Right atrium auricular region (tissue), 2 donors: ENCODE measurements around the gene MCMBP. TPM values are rescaled to one million over a fixed set of nuclear protein-coding genes. Genes with fewer than 3 reads are reported as not detected.

ENCODE experiments used
- DNase-seq: peaks from one replicate; pipeline ENCODE4 v3.0.0-alpha.2; 2019; ENCODE audit warnings: low spot score
- H3K27ac ChIP-seq, 2 donors: fragments of 200-600 bp; sonication (generic); 1 replicate in 1 of 2; 2 replicates in 1 of 2; pipeline ENCODE4 v1.5.1; 2016 to 2019
- H3K27me3 ChIP-seq, 2 donors: fragments of 200-600 bp; sonication (generic); one replicate each; pipeline versions ENCODE4 v1.5.1 to v1.6.0; 2017 to 2019
- H3K36me3 ChIP-seq: fragments of 200-600 bp; sonication (generic); one replicate; pipeline ENCODE4 v1.5.1; 2016
- H3K4me1 ChIP-seq, 2 donors: fragments of 200-600 bp; sonication (generic); one replicate each; pipeline versions ENCODE4 v1.5.1 to v1.6.0; 2017 to 2019
- H3K4me3 ChIP-seq, 2 donors: fragments of 200-600 bp; sonication (generic); 1 replicate in 1 of 2; 2 replicates in 1 of 2; pipeline ENCODE4 v1.5.1; 2017 to 2019; ENCODE audit warnings: mild to moderate bottlenecking in 1 of 2, moderate library complexity in 1 of 2
- H3K9me3 ChIP-seq, 2 donors: fragments of 200-600 bp; sonication (generic); one replicate each; pipeline ENCODE4 v1.5.1; 2019
- CTCF ChIP-seq, 2 donors: fragments of 200-600 bp; sonication (generic); IDR thresholded peaks; one replicate each; pipeline ENCODE4 v1.5.1; 2019; ENCODE audit warnings: antibody characterized with exemption in 2 of 2
- total RNA-seq, 2 donors: library from RNA; depleted of rRNA; stranded (reverse); fragments of >200 nt; gene quantifications; one replicate each; pipeline ENCODE4 v1.1.0, GENCODE V29; 2016

The MCMBP gene
- total RNA-seq, 2 donors from 2014 or later: 22.9 to 28.5 TPM

GRCh38 chr10:119853574-119853973, 19.1 kb downstream of the MCMBP start:
- Histone ChIP-seq H3K36me3 (peaks cover 46% of the 10 kb centered on the region), H3K4me3 (no peak overlapping the region), H3K27ac (no peak overlapping the region), H3K9me3 (no peaks in the 10 kb centered on the region), H3K27me3 (no peaks in the 10 kb centered on the region), H3K4me1 (no peaks in the 10 kb centered on the region)
- DNase-seq: no peak
- no peak for TF ChIP-seq CTCF (IDR thresholded peaks at IDR 0.05)

- H3K4me1 ChIP-seq: no peaks in the 10 kb centered on the region
- H3K27ac ChIP-seq: no peak overlapping the region
- no peak for TF ChIP-seq CTCF (IDR thresholded peaks at IDR 0.05)
- peaks cover 46% of the 10 kb centered on the region for H3K36me3 ChIP-seq
- no peak overlapping the region for H3K4me3 ChIP-seq
- no peaks in the 10 kb centered on the region for H3K27me3 ChIP-seq
- DNase-seq: no peak
- H3K9me3 ChIP-seq: no peaks in the 10 kb centered on the region
Observed at GRCh38 chr10:119852822-119853221, 19.8 kb downstream of the MCMBP start.

GRCh38 chr10:119852277-119852676, 20.4 kb downstream of the MCMBP start:
- no peaks in the 10 kb centered on the region for H3K4me1 ChIP-seq
- TF ChIP-seq CTCF (IDR thresholded peaks at IDR 0.05): no peak
- DNase-seq: no peak
- H3K9me3 ChIP-seq: no peaks in the 10 kb centered on the region
- no peak overlapping the region for H3K27ac ChIP-seq
- H3K4me3 ChIP-seq: no peak overlapping the region
- H3K36me3 ChIP-seq: peaks cover 50% of the 10 kb centered on the region
- no peaks in the 10 kb centered on the region for H3K27me3 ChIP-seq

GRCh38 chr10:119849944-119850343, 22.7 kb downstream of the MCMBP start:
- Histone ChIP-seq H3K9me3 (no peaks in the 10 kb centered on the region), H3K36me3 (peaks cover 65% of the 10 kb centered on the region), H3K27ac (no peak overlapping the region), H3K4me1 (no peaks in the 10 kb centered on the region), H3K4me3 (no peak overlapping the region), H3K27me3 (no peaks in the 10 kb centered on the region)
- no peak for TF ChIP-seq CTCF (IDR thresholded peaks at IDR 0.05)
- no peak for DNase-seq

GRCh38 chr10:119849031-119849789, 23.4 kb downstream of the MCMBP start:
- Histone ChIP-seq H3K4me1 (no peaks in the 10 kb centered on the region), H3K9me3 (no peaks in the 10 kb centered on the region), H3K4me3 (no peak overlapping the region), H3K27me3 (no peaks in the 10 kb centered on the region), H3K36me3 (peaks cover 60% of the 10 kb centered on the region), H3K27ac (no peak overlapping the region)
- no peak for DNase-seq
- no peak for TF ChIP-seq CTCF (IDR thresholded peaks at IDR 0.05)

GRCh38 chr10:119845656-119846055, 27.0 kb downstream of the MCMBP start:
- H3K27ac ChIP-seq: no peak overlapping the region
- no peak for DNase-seq
- no peak overlapping the region for H3K4me3 ChIP-seq
- no peaks in the 10 kb centered on the region for H3K9me3 ChIP-seq
- TF ChIP-seq CTCF (IDR thresholded peaks at IDR 0.05): no peak
- peaks cover 65% of the 10 kb centered on the region for H3K36me3 ChIP-seq
- H3K4me1 ChIP-seq: no peaks in the 10 kb centered on the region
- H3K27me3 ChIP-seq: no peaks in the 10 kb centered on the region
